DOHH2 (cell line): Measurements from ENCODE around the gene AUTS2.

Experiments
- EZH2phosphoT487 ChIP-seq: fragments of 200-600 bp; sonication (generic); IDR thresholded peaks from 2 replicates; pipeline ENCODE4 v1.6.1; 2017; ENCODE audit warnings: borderline replicate concordance, mild to moderate bottlenecking, antibody characterized with exemption, low read length, moderate library complexity, mixed read lengths
- TF ChIP-seq, protein P1 (sequence below): fragments of 200-600 bp; sonication (generic); IDR thresholded peaks from one replicate; pipeline ENCODE4 v1.5.1; 2014; ENCODE audit warnings: antibody characterized with exemption, mild to moderate bottlenecking, low read depth, low read length; ENCODE audit not compliant: poor library complexity, severe bottlenecking

DNA sequence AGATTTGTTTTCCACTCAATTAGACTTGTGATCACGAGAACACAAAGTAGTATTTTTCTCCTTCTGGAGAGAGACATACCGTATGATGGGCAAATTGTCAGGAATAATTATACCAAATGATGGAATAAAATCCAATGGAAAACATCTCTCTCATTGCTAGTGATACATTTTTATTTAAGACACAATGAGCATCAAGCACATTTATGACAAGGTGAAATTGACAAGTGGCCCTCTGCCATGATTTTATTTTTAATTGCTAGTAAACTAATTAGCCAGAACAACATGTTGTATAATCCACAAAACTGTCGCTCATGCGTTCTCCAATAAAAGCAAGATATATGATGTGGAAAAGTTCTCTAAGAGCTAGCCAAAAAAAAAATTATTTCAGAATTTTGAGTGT lies 620.8 kb downstream of the AUTS2 start:
- TF ChIP-seq, protein P1, sequence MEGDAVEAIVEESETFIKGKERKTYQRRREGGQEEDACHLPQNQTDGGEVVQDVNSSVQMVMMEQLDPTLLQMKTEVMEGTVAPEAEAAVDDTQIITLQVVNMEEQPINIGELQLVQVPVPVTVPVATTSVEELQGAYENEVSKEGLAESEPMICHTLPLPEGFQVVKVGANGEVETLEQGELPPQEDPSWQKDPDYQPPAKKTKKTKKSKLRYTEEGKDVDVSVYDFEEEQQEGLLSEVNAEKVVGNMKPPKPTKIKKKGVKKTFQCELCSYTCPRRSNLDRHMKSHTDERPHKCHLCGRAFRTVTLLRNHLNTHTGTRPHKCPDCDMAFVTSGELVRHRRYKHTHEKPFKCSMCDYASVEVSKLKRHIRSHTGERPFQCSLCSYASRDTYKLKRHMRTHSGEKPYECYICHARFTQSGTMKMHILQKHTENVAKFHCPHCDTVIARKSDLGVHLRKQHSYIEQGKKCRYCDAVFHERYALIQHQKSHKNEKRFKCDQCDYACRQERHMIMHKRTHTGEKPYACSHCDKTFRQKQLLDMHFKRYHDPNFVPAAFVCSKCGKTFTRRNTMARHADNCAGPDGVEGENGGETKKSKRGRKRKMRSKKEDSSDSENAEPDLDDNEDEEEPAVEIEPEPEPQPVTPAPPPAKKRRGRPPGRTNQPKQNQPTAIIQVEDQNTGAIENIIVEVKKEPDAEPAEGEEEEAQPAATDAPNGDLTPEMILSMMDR = no peak
- no peak for TF ChIP-seq EZH2phosphoT487
